Measurements from ENCODE around the gene LEP. TPM values are rescaled to one million over a fixed set of nuclear protein-coding genes. Genes with fewer than 3 reads are reported as not detected.

The LEP gene
- total RNA-seq, 1 donor from 2014 or later: not detected

DNA sequence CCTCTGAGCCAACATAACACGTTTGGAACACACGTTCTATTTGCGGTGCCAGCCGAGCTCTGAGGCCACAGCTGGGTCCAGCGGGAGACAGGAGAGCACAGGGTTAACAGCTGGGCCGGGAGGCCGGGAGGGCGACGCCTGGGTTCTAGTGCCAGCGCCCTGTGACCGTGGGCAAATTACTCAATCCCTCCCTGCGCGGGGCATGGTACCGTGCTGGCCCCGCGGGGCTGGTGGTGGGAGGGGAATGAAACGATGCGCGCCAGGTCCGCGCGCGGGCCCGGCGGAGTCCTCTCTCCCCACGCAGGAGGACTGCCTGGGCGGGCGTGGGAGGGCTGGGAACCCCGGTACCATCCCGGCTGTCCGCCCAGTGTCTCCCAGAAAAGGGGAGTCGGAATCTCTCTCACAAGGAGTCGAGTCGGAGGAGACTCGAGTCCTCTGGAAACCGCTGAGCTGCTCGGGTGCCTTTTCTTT, 30.4 kb downstream of the LEP start:
- no peaks in the 10 kb centered on the region for H3K9me3 ChIP-seq
- H3K4me1 ChIP-seq: no peaks in the 10 kb centered on the region

DNA sequence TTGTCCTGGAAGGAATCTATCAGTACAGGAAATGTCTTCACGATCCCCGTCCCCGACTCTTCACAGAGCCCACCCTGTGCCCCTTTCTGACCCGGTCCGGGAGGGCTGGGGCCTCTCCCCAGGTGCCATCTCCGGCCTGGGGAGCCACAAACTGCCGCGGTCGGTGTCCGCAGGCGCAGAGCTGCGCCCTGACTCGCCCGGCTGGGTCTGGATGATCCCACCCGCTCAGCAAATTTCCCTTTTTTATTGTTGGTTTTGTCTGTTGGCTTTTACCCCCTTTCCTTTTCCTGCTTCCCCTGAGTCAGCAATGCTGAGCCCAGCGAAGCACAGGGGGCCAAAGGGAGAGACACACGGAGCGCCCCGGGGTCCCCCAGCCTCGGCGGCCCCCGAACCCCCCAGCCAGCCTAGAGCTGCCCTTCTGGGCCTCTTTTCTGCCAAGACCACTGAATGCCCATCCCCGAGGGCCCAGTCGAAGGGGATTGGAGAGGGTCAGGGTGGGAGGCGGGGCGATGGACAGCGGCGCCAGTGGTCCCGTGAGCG, 30.9 kb downstream of the LEP start:
- H3K27me3 ChIP-seq: no peaks in the 10 kb centered on the region
- intact Hi-C loops (cut with DNase I): no loop called here

More for the DNA sequence above, 30.4 kb downstream of the LEP start:
- DNase-seq (ENCODE audit: low spot score in 2 of 2): no peak
- H3K36me3 ChIP-seq: no peaks in the 10 kb centered on the region
- H3K27me3 ChIP-seq: no peaks in the 10 kb centered on the region
- H3K4me3 ChIP-seq: peak overlapping the region; percentile 15 to 53
- intact Hi-C loops (cut with DNase I): no loop called here
- no peak overlapping the region for H3K27ac ChIP-seq
- TF ChIP-seq, protein P1, sequence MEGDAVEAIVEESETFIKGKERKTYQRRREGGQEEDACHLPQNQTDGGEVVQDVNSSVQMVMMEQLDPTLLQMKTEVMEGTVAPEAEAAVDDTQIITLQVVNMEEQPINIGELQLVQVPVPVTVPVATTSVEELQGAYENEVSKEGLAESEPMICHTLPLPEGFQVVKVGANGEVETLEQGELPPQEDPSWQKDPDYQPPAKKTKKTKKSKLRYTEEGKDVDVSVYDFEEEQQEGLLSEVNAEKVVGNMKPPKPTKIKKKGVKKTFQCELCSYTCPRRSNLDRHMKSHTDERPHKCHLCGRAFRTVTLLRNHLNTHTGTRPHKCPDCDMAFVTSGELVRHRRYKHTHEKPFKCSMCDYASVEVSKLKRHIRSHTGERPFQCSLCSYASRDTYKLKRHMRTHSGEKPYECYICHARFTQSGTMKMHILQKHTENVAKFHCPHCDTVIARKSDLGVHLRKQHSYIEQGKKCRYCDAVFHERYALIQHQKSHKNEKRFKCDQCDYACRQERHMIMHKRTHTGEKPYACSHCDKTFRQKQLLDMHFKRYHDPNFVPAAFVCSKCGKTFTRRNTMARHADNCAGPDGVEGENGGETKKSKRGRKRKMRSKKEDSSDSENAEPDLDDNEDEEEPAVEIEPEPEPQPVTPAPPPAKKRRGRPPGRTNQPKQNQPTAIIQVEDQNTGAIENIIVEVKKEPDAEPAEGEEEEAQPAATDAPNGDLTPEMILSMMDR (IDR thresholded peaks at IDR 0.05): no peak

DNA sequence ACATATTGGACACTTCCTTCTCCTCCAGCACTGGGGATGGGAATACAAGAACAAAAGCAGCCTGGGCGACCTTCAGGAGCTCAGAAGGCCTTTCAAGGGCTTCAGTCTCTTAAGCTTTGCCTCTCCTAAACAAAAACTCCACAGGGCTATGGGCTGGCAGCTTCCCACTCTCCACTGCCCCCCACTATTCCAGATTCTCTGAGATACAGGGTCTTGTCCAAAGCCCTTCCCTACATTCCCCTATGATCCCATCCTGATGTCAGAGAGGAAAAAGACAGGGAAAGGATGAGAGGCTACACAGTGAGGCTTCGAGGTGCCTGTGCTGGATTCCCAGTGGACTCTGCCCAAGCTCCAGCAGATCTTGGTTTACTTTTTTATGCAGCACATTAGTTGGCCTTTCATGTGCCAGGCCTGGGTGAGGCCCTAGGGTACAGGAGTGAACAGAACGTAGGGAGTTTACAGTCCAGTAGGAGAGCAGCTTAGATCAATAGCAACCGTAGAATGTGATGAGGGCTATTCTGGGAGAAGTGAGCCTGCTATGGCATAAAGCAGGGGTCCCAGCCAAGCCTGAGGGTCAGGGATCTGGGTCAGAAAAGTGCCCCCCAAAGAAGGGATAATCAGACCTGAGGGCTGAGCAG, 33.3 kb downstream of the LEP start:
- no peaks in the 10 kb centered on the region for H3K9me3 ChIP-seq
- H3K27me3 ChIP-seq: no peaks in the 10 kb centered on the region
- no peak overlapping the region for H3K27ac ChIP-seq
- H3K4me3 ChIP-seq: no peak overlapping the region
- DNase-seq (ENCODE audit: low spot score in 2 of 2): no peak
- TF ChIP-seq, protein P1 (IDR thresholded peaks at IDR 0.05): no peak
- intact Hi-C loops (cut with DNase I): no loop called here
- H3K36me3 ChIP-seq: no peaks in the 10 kb centered on the region
- H3K4me1 ChIP-seq: no peaks in the 10 kb centered on the region

More for the DNA sequence above, 30.9 kb downstream of the LEP start:
- Histone ChIP-seq H3K9me3 (no peaks in the 10 kb centered on the region), H3K27ac (no peak overlapping the region), H3K4me1 (no peaks in the 10 kb centered on the region), H3K4me3 (peak overlapping the region in 1 of 2 donors; percentile 53), H3K36me3 (no peaks in the 10 kb centered on the region)
- TF ChIP-seq, protein P1 (IDR thresholded peaks at IDR 0.05): no peak
- no peak for DNase-seq (ENCODE audit: low spot score in 2 of 2)

DNA sequence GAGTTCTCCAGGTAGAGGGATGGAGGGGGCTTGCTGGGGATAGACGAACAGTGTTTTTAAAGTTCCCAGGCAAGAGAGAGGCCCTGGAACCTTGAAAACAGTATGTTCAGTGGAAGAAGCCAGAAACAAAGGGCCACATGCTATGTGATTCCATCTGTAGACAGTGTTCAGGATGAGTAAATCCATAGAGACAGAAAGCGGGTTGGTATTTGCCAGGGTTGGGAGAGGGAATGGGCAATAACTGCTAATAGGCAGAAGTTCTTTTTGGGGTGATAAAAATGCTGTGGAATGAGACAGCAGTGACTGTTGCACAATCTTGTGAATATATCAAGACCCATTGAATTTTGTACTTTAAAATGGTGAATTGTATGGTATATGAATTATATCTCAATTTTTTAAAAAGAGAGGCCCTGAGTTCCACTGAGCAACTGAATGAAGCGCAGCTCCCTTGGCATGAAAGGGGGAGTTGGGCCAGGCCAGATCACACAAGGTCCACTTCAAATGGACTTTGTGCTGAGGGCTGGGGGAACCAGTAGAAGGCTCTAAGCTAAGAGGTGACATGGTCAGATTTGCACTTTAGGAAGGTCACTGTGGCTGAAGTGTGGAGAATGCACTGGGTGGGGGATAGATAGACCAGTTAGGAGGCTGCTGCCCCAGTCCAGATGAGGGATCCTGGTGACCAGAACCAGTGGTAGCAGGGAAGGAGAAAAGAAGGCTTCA, 34.0 kb downstream of the LEP start:
- H3K4me3 ChIP-seq: no peak overlapping the region
- TF ChIP-seq, protein P1 (IDR thresholded peaks at IDR 0.05): no peak
- DNase-seq (ENCODE audit: low spot score in 2 of 2): no peak
- intact Hi-C loops (cut with DNase I): no loop called here
- H3K9me3 ChIP-seq: peaks cover 0 to 4% of the 10 kb centered on the region in 2 donors
- no peaks in the 10 kb centered on the region for H3K36me3 ChIP-seq
- no peaks in the 10 kb centered on the region for H3K27me3 ChIP-seq
- H3K4me1 ChIP-seq: no peaks in the 10 kb centered on the region
- no peak overlapping the region for H3K27ac ChIP-seq

DNA sequence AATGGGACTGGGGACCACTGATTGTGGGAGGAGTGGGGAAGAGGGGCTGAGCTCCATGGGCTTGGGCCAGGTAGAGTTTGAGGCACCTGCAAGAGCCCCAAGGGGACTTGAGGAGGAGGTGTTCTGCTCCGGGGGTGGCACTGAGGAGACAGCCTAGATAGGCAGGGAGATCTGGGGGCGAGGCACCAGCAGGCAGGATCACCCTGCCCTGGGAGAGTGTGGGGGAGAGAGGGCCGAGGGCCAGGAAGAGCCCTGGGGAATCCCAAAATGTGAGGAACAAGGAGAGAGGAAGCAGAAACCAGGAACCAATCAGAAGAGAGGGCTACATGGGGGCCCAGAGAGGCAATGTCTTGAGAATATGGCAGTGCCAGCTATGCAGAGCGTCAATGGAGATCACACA, 34.6 kb downstream of the LEP start:
- no peaks in the 10 kb centered on the region for H3K36me3 ChIP-seq
- H3K27ac ChIP-seq: no peak overlapping the region
- H3K4me1 ChIP-seq: no peaks in the 10 kb centered on the region
- no peaks in the 10 kb centered on the region for H3K27me3 ChIP-seq
- no peak overlapping the region for H3K4me3 ChIP-seq
- DNase-seq (ENCODE audit: low spot score in 2 of 2): no peak
- H3K9me3 ChIP-seq: peaks cover 0 to 8% of the 10 kb centered on the region in 2 donors
- TF ChIP-seq, protein P1 (IDR thresholded peaks at IDR 0.05): no peak
- intact Hi-C loops (cut with DNase I): no loop called here
